AG20443 (cell line): ENCODE data around the gene LGALS1.

Experiments
- DNase-seq: peaks from one replicate; pipeline ENCODE4 v3.0.0; 2012; ENCODE audit warnings: low spot score, mixed read lengths

LGALS1 gene

GRCh38 chr22:37662039-37662438 lies 13.4 kb upstream of the LGALS1 start:
- no peak for DNase-seq

GRCh38 chr22:37663521-37664140 lies 11.8 kb upstream of the LGALS1 start:
- DNase-seq: no peak

GRCh38 chr22:37664249-37665101 lies 11.0 kb upstream of the LGALS1 start:
- no peak for DNase-seq

- DNase-seq: no peak
Measured at GRCh38 chr22:37665487-37665886, 9.9 kb upstream of the LGALS1 start.

- DNase-seq: peak; percentile 56
Measured at GRCh38 chr22:37669586-37669985, 5.8 kb upstream of the LGALS1 start.

GRCh38 chr22:37672206-37672919 lies 3.1 kb upstream of the LGALS1 start:
- no peak for DNase-seq

- DNase-seq: no peak
Measured at GRCh38 chr22:37672920-37673455, 2.4 kb upstream of the LGALS1 start.

GRCh38 chr22:37674248-37674647 lies 1.2 kb upstream of the LGALS1 start:
- no peak for DNase-seq

GRCh38 chr22:37675930-37676735 lies 697 bp downstream of the LGALS1 start:
- DNase-seq: peak; percentile 5

- DNase-seq: peak; percentile 86
Measured at GRCh38 chr22:37676736-37677492, 1.5 kb downstream of the LGALS1 start.

- DNase-seq: no peak
Measured at GRCh38 chr22:37677493-37677974, 2.1 kb downstream of the LGALS1 start.

- DNase-seq: no peak
Measured at GRCh38 chr22:37678372-37678771, 2.9 kb downstream of the LGALS1 start.

- DNase-seq: no peak
Measured at GRCh38 chr22:37679670-37680069, 4.2 kb downstream of the LGALS1 start.

- no peak for DNase-seq
Measured at GRCh38 chr22:37680191-37680851, 4.9 kb downstream of the LGALS1 start.

- DNase-seq: no peak
Measured at GRCh38 chr22:37681001-37681424, 5.6 kb downstream of the LGALS1 start.

- peak; percentile 83 for DNase-seq
Measured at GRCh38 chr22:37681556-37682049, 6.2 kb downstream of the LGALS1 start.

- DNase-seq: no peak
Measured at GRCh38 chr22:37684803-37685615, 9.6 kb downstream of the LGALS1 start.

GRCh38 chr22:37686002-37686982 lies 10.9 kb downstream of the LGALS1 start, which contains the start of gene NOL12:
Gene NOL12, plus strand, starts transcription at chr22:37686343. Its CDS starts 50 bp downstream, at chr22:37686393.
- DNase-seq: peak; percentile 87
